PC-9 (cell line): ENCODE measurements around the gene NOL6. TPM values are rescaled to one million over a fixed set of nuclear protein-coding genes. Genes with fewer than 3 reads are reported as not detected.

Experiments used
- BruUV-seq: library from RNA; stranded (reverse); fragments of 400-500 nt; replicated peaks from 2 replicates; lab custom pipeline; 2021; lab: Mats Ljungman, UMichigan
- CTCF ChIA-PET: fragments of 300-600 bp; sonication (Branson Sonifier 250); formaldehyde crosslinking; loops from one replicate; lab custom pipeline; 2022; ENCODE audit warnings: antibody characterized with exemption; lab: Charles Lee
- POLR2A ChIA-PET: fragments of 300-600 bp; sonication (Branson Sonifier 250); formaldehyde crosslinking; loops from one replicate; lab custom pipeline; 2022; ENCODE audit warnings: antibody characterized with exemption; ENCODE audit not compliant: unreplicated experiment; lab: Charles Lee
- DNase-seq, 2 experiments: peaks; one replicate each; pipeline versions ENCODE4 v3.0.0 to v3.0.0-alpha.2; 2015 to 2022; ENCODE audit warnings: mixed read lengths in 1 of 2
- H2AFZ ChIP-seq: fragments of 200-600 bp; sonication (generic); 2 replicates; pipeline ENCODE4 v1.8.1; 2017; ENCODE audit warnings: antibody characterized with exemption
- H3F3A ChIP-seq: fragments of 200-600 bp; sonication (generic); 2 replicates; pipeline ENCODE4 v1.8.1; 2017; ENCODE audit warnings: antibody characterized with exemption, mild to moderate bottlenecking, low read depth; ENCODE audit not compliant: insufficient read depth
- H3K27ac ChIP-seq: fragments of 200-600 bp; sonication (generic); 2 replicates; pipeline ENCODE4 v1.6.1; 2016; ENCODE audit warnings: mixed run types
- H3K27me3 ChIP-seq: fragments of 200-600 bp; sonication (generic); 2 replicates; pipeline ENCODE4 v1.6.1; 2016; ENCODE audit warnings: low read depth, mixed run types; ENCODE audit not compliant: insufficient read depth
- H3K36me3 ChIP-seq: fragments of 200-600 bp; sonication (generic); 2 replicates; pipeline ENCODE4 v1.6.1; 2016; ENCODE audit warnings: low read depth, mixed run types
- H3K4me1 ChIP-seq: fragments of 200-600 bp; sonication (generic); replicated peaks from 2 replicates; pipeline ENCODE4 v1.6.1; 2016; ENCODE audit warnings: mixed run types; ENCODE audit not compliant: insufficient read depth
- H3K4me2 ChIP-seq: fragments of 200-600 bp; sonication (generic); 2 replicates; pipeline ENCODE4 v1.6.1; 2017; ENCODE audit warnings: mixed run types
- H3K4me3 ChIP-seq: fragments of 200-600 bp; sonication (generic); 2 replicates; pipeline ENCODE4 v1.6.1; 2016; ENCODE audit warnings: mixed run types
- H3K79me2 ChIP-seq: fragments of 200-600 bp; sonication (generic); 2 replicates; pipeline ENCODE4 v1.6.1; 2017; ENCODE audit warnings: low read depth, mixed run types
- H3K9me2 ChIP-seq: fragments of 200-600 bp; sonication (generic); 2 replicates; pipeline ENCODE4 v1.8.1; 2017; ENCODE audit warnings: mild to moderate bottlenecking; ENCODE audit not compliant: insufficient read depth
- H3K9me3 ChIP-seq: fragments of 200-600 bp; sonication (generic); 2 replicates; pipeline ENCODE4 v1.8.1; 2016; ENCODE audit warnings: low read depth; ENCODE audit not compliant: insufficient read depth
- H4K20me1 ChIP-seq: fragments of 200-600 bp; sonication (generic); 2 replicates; pipeline ENCODE4 v1.8.1; 2017; ENCODE audit not compliant: insufficient read depth
- EZH2 ChIP-seq: fragments of 200-600 bp; sonication (generic); IDR thresholded peaks from 2 replicates; pipeline ENCODE4 v1.8.0; 2017; ENCODE audit warnings: antibody characterized with exemption, low read depth
- intact Hi-C: fragments of 100-400 bp; cut with micrococcal nuclease; formaldehyde crosslinking; loops from one replicate; pipeline ENCODE4 v1.10.0; 2022; ENCODE audit not compliant: unreplicated experiment
- total RNA-seq: library from RNA; stranded (reverse); gene quantifications from 2 replicates; pipeline ENCODE4 v1.2.3, GENCODE V29; 2021
- TF ChIP-seq, protein P1 (sequence below): fragments of 200-600 bp; sonication (generic); conservative IDR thresholded peaks from 2 replicates; pipeline ENCODE4 v1.6.1; 2017; ENCODE audit warnings: mixed run types, antibody characterized with exemption, mild to moderate bottlenecking, moderate library complexity

The NOL6 gene
- total RNA-seq, 1 experiment from 2014 or later = 15.5 TPM

DNA sequence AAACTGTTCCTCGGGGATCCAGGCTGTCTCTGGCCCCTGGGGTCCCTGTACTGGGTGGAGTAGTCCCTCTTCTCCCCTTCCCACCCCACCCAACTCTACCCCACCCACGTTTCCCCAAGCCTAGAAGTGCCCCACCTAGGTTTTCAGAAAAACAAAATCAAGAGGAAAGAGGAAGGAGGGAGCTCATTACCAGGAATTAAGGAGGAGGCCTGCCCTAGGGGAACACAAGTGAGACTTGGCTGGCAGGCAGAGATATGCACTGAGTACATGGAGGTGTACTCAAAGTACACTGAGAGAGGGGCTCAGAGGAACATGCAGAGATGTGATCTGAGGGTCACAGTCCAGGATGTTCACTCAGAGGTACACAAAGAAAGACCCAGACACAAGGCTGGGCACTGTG lies 36.5 kb downstream of the NOL6 start:
- H3K4me3 ChIP-seq = no peak overlapping the region

DNA sequence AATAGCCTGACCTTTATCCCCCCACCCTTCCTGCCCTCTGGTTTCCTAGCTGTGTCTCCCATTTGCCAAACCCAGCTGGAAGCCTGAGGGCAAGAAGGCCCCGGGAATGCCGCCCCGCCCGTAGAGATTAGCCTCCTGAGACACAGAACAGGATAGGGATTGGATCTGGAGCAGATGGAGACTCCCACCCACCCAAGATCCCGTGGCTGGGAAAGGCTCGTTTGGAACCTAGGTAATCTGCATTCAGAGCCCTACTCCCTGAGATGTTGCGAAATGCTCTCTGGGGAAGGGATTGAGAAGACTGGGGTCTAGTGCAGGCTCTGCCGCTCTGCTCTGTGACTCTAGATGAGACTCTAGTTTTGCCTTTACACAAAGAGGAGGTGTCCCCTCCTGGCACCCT lies 37.3 kb downstream of the NOL6 start:
- Histone ChIP-seq H2AFZ (no peak overlapping the region), H3K36me3 (no peaks in the 10 kb centered on the region), H3K79me2 (no peaks in the 10 kb centered on the region), H3K9me2 (no peaks in the 10 kb centered on the region), H3K27ac (no peak overlapping the region), H4K20me1 (no peaks in the 10 kb centered on the region), H3K27me3 (no peaks in the 10 kb centered on the region), H3F3A (peaks cover 19% of the 10 kb centered on the region; the same call in 1 of the 2 replicates), H3K9me3 (no peaks in the 10 kb centered on the region), H3K4me1 (peaks cover 39% of the 10 kb centered on the region), H3K4me3 (no peak overlapping the region), H3K4me2 (no peak overlapping the region)
- no peak for DNase-seq
- TF ChIP-seq EZH2 = no peak
- POLR2A ChIA-PET = interaction anchor here (0.6 kb wide), 1 partner anchor 21 kb away, joined by 9 read pairs; no protein-coding TSS in a partner anchor
- intact Hi-C loops = no loop called here
- BruUV-seq = no TSS peak
- CTCF ChIA-PET = no interaction called here

More for the DNA sequence above, 36.5 kb downstream of the NOL6 start:
- BruUV-seq = no TSS peak
- Histone ChIP-seq H3K79me2 (no peaks in the 10 kb centered on the region), H2AFZ (no peak overlapping the region), H3F3A (peaks cover 15% of the 10 kb centered on the region; the same call in 1 of the 2 replicates), H4K20me1 (no peaks in the 10 kb centered on the region), H3K9me2 (no peaks in the 10 kb centered on the region), H3K9me3 (no peaks in the 10 kb centered on the region), H3K4me1 (peaks cover 43% of the 10 kb centered on the region), H3K27ac (no peak overlapping the region), H3K27me3 (no peaks in the 10 kb centered on the region), H3K4me2 (no peak overlapping the region), H3K36me3 (no peaks in the 10 kb centered on the region)
- TF ChIP-seq, protein P1, sequence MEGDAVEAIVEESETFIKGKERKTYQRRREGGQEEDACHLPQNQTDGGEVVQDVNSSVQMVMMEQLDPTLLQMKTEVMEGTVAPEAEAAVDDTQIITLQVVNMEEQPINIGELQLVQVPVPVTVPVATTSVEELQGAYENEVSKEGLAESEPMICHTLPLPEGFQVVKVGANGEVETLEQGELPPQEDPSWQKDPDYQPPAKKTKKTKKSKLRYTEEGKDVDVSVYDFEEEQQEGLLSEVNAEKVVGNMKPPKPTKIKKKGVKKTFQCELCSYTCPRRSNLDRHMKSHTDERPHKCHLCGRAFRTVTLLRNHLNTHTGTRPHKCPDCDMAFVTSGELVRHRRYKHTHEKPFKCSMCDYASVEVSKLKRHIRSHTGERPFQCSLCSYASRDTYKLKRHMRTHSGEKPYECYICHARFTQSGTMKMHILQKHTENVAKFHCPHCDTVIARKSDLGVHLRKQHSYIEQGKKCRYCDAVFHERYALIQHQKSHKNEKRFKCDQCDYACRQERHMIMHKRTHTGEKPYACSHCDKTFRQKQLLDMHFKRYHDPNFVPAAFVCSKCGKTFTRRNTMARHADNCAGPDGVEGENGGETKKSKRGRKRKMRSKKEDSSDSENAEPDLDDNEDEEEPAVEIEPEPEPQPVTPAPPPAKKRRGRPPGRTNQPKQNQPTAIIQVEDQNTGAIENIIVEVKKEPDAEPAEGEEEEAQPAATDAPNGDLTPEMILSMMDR = no peak
- no peak for TF ChIP-seq EZH2
- CTCF ChIA-PET = no interaction called here
- intact Hi-C loops = no loop called here
- DNase-seq = no peak
- POLR2A ChIA-PET = interaction anchor here (0.6 to 0.7 kb wide), 2 partner anchors 484 to 1675 kb away, joined by 4 to 25 read pairs; no protein-coding TSS in a partner anchor

DNA sequence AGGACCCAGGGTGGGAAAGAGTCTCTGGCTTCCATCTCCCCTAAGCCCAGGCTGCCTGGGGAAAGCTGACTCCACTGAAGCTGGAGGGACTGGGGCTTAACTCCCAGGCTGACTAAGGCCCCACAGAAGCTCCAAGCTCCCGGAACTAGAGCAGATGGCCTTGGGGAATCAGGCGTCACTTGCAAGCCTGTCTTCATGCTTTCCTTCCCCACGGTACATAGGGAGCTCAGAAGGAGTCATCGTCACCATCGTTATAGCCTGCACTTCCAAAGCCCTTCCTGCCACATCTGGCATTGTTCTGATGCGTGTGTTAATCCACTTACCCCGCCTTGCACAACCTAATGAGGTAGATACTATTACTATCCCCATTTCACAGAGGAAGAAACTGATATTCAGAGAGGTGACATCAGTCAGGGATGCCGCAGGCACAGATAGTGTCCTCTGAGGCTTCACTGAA lies 37.9 kb downstream of the NOL6 start:
- ChIA-PET CTCF (no interaction called here), POLR2A (no interaction called here)
- H3K27ac ChIP-seq = no peak overlapping the region
- intact Hi-C loops = no loop called here
- no peak overlapping the region for H3K4me2 ChIP-seq
- no peaks in the 10 kb centered on the region for H3K79me2 ChIP-seq
- H3K9me3 ChIP-seq = no peaks in the 10 kb centered on the region
- H3K4me3 ChIP-seq = no peak overlapping the region
- no peaks in the 10 kb centered on the region for H3K9me2 ChIP-seq
- TF ChIP-seq, protein P1 = no peak
- no peak for TF ChIP-seq EZH2
- no TSS peak for BruUV-seq
- peaks cover 22% of the 10 kb centered on the region; the same call in 1 of the 2 replicates for H3F3A ChIP-seq
- no peaks in the 10 kb centered on the region for H4K20me1 ChIP-seq
- no peak for DNase-seq
- H2AFZ ChIP-seq = no peak overlapping the region
- no peaks in the 10 kb centered on the region for H3K36me3 ChIP-seq
- peaks cover 45% of the 10 kb centered on the region for H3K4me1 ChIP-seq
- H3K27me3 ChIP-seq = no peaks in the 10 kb centered on the region
